ENCODE results near the gene POLRMT. TPM values are rescaled to one million over a fixed set of nuclear protein-coding genes. Genes with fewer than 3 reads are reported as not detected.

The POLRMT gene
- total RNA-seq, 4 donors from 2014 or later, result 17.3 to 33.8 (median 30.1) TPM

- ATAC-seq (ENCODE audit: low FRiP score) (peak; percentile 6), DNase-seq (ENCODE audit: low spot score) (no peak)
- TF ChIP-seq CTCF (IDR thresholded peaks at IDR 0.05), result no peak
Measured at GRCh38 chr19:574658-575526, 58.4 kb downstream of the POLRMT start.

DNA sequence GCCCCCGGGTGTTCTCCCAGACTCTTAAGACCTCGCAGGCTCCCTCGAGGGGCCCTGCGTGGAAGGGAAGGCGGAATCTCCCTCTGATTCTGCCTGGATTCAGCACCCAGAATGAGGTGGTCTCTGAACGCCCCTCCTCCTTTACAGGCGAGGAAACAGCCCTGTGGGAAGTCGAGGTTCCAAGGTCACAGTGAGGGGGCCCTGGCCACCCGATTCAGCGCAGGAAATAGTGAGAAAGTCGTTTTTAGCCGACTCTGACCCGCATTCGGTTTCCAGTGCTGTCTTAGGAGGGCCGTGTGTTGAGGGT lies 59.9 kb downstream of the POLRMT start:
- DNase-seq (ENCODE audit: low spot score) (no peak), ATAC-seq (ENCODE audit: low FRiP score) (no peak)
- TF ChIP-seq CTCF (IDR thresholded peaks at IDR 0.05), result no peak

DNA sequence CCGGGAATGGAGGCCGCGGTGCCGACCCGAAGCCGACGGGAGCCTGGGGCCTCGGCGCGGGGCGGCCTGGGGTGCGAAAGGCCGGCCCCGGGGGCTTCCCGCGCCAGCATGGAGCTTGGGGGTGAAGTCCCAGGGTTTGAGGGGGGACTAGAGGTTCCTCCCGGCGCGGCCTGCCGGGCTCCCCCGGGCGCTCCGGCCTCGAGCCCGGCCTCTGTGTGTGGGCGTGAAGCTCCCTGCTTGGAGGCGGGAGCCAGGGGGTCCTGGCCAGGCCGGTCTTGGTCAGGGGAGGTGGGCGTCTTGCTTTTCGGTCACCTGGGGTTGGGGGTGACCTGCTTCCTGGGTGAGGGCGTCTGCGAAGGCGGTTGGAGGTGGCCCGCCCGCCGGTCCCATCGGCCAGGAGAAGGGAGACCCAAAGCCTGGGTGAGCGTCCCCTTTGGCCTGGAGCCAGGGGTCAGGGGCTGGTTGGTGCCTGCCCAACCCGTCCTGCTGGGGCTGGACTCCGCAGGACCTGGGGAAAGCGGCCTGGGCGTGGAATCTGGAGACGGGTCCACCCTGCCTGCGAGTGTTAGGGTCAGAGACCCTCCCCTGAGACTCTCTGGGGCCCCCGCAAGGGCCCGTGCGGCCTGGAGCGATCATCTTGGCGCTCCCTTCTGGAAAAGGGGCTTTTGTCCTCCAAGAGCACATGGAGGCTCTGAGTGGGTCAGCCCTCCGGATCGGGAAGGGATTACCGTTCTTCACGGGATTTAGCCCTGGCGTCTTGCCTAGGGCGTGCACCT lies 60.4 kb downstream of the POLRMT start:
- TF ChIP-seq CTCF (IDR thresholded peaks at IDR 0.05), result no peak
- ATAC-seq (ENCODE audit: low FRiP score) (peak; percentile 5), DNase-seq (ENCODE audit: low spot score) (no peak)

DNA sequence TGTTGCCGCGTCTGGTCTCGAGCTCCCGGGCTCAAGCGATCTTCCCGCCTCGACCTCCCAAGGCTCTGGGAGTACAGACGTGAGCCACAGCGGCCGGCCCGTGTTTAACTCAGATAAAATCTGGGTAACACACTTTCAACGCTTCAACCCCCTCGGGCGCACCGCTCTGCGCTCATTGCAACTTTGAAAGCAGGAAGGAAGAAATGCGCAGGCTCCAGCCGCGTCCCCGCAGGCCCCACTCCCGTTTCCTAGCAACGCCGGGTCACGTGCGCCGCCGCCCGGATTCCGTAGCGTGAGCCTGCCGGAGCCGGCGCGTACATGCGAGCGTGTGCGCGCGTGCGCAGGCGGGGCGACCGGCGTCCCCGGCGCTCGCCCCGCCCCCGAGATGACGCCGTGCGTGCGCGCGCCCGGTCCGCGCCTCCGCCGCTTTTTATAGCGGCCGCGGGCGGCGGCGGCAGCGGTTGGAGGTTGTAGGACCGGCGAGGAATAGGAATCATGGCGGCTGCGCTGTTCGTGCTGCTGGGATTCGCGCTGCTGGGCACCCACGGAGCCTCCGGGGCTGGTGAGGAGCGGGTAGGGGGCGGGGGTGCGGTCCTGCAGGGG lies 61.1 kb downstream of the POLRMT start, which contains the start of gene BSG:
Gene BSG, plus strand, starts transcription at position 457 of the 603 bp plus-strand sequence. Its CDS starts 39 bp downstream, at position 496.
- peak; percentile 69 for ATAC-seq (ENCODE audit: low FRiP score)

DNA sequence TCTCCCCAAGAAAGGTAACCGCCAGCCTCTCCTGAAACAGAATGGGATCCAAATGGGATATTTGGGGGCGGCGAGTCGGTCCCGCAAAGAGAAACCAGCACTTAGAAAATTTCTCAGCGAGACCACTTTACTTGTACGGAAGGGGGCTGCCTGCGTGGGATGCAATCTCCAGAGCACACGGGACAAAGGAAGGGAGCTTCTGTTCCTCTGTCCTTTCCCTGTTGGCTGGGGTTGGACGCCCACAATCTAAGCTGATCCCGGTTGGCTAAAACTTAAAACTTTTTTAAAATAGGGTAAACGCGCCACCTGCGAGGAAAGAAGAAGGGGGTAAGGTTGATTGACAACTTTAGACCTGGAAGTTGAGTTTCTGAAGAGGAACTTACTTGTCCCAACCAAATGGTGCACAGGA lies 61.8 kb downstream of the POLRMT start:
- DNase-seq (ENCODE audit: low spot score) (no peak), ATAC-seq (ENCODE audit: low FRiP score) (no peak)
- TF ChIP-seq CTCF (IDR thresholded peaks at IDR 0.05), result no peak

More for the DNA sequence above, 61.1 kb downstream of the POLRMT start, which contains the start of gene BSG:
- peak; percentile 92 for DNase-seq (ENCODE audit: low spot score)
- no peak for TF ChIP-seq CTCF (IDR thresholded peaks at IDR 0.05)

DNA sequence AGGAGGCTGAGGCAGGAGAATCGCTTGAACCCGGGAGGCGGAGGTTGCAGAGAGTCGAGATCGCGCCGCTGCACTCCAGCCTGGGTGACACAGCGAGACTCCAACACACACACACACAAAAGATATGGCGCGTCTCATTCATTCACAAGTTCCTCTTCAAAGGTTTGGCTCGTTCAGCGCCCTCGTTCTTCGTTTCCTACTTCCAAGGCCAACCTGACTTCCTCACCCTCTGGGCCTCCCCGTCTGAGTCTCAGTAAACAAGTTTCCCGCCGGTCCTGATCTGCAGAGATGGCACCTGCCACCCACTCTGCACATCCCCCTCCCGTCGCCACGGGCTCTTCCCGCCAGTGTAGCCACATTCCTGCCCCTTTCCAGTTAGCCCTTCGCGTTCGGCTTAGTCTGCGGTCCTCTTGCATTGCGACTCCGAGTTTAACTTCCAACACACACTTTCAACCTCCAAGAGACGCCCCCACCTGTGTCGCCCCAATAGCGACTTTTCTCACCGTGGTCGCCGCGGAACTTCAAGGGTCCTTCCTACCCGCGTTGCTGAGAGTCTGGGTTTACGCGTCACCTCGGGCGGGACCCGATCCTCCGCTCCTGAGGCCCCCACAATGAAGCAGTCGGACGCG lies 62.3 kb downstream of the POLRMT start:
- no peak for ATAC-seq (ENCODE audit: low FRiP score)
- no peak for TF ChIP-seq CTCF (IDR thresholded peaks at IDR 0.05)
- no peak for DNase-seq (ENCODE audit: low spot score)

Data from omental fat pad (tissue), 4 donors.